Stimulated activated naive CD8-positive, alpha-beta T cell treated with anti-CD3 and anti-CD28 coated beads, Interleukin-15, amount 100 ng/mL, for 72 hours (primary cell): ENCODE results near the gene DNAJA3.

ENCODE experiments used
- ATAC-seq: fragments of 150-1000 bp; cut with Tn5 transposase; 2 replicates; pipeline ENCODE4 v1.10.0; 2021; ENCODE audit warnings: mild to moderate bottlenecking, moderate library complexity
- DNase-seq, 2 donors: peaks; one replicate each; pipeline ENCODE4 v3.0.0; 2021 to 2022
- H3K27ac Mint-ChIP-seq, 2 donors: one replicate each; pipeline ENCODE4 v1.8.0; 2022; ENCODE audit warnings: mild to moderate bottlenecking in 2 of 2, mixed read lengths in 2 of 2, moderate library complexity in 2 of 2
- H3K27me3 Mint-ChIP-seq: one replicate; pipeline ENCODE4 v1.8.0; 2022; ENCODE audit warnings: mixed read lengths
- H3K4me1 Mint-ChIP-seq: one replicate; pipeline ENCODE4 v1.8.0; 2022; ENCODE audit warnings: mild to moderate bottlenecking, mixed read lengths
- H3K4me3 Mint-ChIP-seq, 2 donors: one replicate each; pipeline ENCODE4 v1.8.0; 2022; ENCODE audit warnings: mild to moderate bottlenecking in 2 of 2, mixed read lengths in 2 of 2, moderate library complexity in 1 of 2
- H3K9me3 Mint-ChIP-seq, 2 donors: one replicate each; pipeline ENCODE4 v1.8.0; 2022; ENCODE audit warnings: mixed read lengths in 2 of 2

The DNAJA3 gene

DNA sequence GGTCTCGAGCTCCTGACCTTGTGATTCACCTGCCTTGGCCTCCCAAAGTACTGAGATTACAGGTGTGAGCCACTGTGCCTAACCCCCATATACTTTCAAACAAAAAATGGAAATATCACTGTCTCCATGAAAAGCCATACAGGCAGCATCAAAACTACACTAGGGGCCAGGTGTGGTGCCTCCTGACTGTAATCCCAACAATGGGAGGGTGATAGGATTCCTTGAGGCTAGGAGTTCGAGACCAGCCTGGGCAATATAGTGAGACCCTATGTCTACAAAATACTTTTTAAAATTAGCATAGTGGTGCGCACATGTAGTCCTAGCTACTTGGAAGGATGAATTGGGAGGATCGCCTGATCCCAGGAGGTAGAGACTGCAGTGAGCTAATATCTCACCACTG is 66.2 kb downstream of the DNAJA3 start:
- H3K4me3 Mint-ChIP-seq = no peak overlapping the region
- no peak for ATAC-seq
- peaks cover 86% of the 10 kb centered on the region for H3K4me1 Mint-ChIP-seq
- H3K9me3 Mint-ChIP-seq = no peaks in the 10 kb centered on the region
- DNase-seq = no peak
- no peaks in the 10 kb centered on the region for H3K27me3 Mint-ChIP-seq
- peak overlapping the region in 1 of 2 donors; percentile 80 for H3K27ac Mint-ChIP-seq

DNA sequence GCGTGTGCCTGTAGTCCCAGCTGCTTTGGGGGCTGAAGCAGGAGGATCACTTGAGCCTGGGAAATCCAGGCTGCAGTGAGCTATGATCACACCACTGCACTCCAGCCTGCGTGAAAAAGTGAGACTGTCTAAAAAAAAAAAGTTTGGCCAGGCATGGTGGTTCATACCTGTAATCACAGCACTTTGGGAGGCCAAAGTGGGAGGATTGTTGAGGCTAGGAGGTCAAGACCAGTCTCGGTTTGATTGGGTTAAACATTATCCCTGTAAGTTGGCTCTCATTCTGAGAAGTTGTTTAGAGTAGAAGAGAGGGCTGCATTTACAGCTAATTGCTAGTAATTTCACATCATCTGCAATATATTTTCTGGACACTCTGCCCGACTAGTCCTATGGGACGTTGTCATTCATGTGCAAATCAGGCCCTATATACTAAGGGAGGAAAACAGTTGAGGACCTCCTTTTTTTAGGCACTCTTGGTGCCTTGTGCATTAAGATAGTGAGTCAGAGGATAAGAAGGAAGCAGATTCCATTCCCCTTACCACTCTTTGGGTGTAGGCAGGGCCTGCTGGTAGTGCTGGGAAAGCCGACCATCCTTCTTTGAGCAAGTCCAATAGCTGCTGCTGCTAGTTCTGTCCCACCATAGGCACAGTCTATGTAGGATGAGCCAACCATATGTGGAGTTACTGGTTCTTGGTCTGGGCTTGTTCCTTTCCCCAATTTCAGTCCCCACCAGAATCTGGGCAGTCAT is 69.2 kb downstream of the DNAJA3 start:
- H3K4me1 Mint-ChIP-seq = peaks cover 86% of the 10 kb centered on the region
- DNase-seq (no peak), ATAC-seq (no peak)
- H3K27me3 Mint-ChIP-seq = no peaks in the 10 kb centered on the region
- peak overlapping the region in 1 of 2 donors; percentile 14 for H3K27ac Mint-ChIP-seq
- H3K9me3 Mint-ChIP-seq = no peaks in the 10 kb centered on the region
- H3K4me3 Mint-ChIP-seq = no peak overlapping the region

DNA sequence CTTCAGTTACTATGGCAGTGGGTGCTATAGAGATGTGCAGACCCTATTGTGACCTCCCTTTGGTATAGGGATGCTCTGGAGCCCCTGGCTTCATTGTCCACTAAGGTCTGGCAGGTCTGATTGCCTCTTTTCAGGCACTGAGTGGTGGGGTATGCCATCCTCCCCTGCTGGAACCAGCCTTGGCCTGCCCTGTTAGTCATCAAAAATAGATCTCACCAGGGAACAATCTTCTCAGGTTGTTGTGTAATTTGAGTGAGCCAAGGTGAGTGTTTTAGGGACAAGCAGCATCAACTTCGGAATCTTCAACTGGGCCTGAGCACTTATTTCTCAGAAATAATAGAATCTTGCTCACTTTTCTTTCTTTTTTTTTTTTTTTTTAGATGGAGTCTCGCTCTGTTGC is 70.1 kb downstream of the DNAJA3 start:
- H3K9me3 Mint-ChIP-seq = no peaks in the 10 kb centered on the region
- no peaks in the 10 kb centered on the region for H3K27me3 Mint-ChIP-seq
- peak overlapping the region in 1 of 2 donors; percentile 58 for H3K27ac Mint-ChIP-seq
- H3K4me1 Mint-ChIP-seq = peaks cover 85% of the 10 kb centered on the region
- DNase-seq (no peak), ATAC-seq (no peak)
- no peak overlapping the region for H3K4me3 Mint-ChIP-seq

DNA sequence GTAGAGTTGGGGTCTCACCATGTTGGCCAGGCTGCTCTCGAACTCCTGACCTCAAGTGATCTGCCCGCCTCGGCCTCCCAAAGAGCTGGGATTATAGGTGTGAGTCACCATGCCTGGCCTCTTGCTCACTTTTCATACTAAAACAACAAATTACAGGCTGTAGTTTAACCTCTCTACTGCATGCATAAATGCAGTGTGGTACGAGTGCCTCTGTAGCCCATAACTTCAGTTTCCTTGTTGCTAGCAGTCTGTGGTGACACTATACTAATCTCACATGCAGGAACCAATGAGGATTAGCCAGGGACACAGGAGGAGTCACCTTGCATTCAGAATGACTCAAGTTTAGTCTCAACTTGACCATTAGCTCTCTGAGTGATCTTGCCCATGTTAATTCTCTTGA is 70.6 kb downstream of the DNAJA3 start:
- H3K27ac Mint-ChIP-seq = peak overlapping the region in 1 of 2 donors; percentile 58
- no peak for DNase-seq
- ATAC-seq = peak; percentile 84
- no peaks in the 10 kb centered on the region for H3K27me3 Mint-ChIP-seq
- H3K4me1 Mint-ChIP-seq = peaks cover 85% of the 10 kb centered on the region
- H3K4me3 Mint-ChIP-seq = no peak overlapping the region
- H3K9me3 Mint-ChIP-seq = no peaks in the 10 kb centered on the region

DNA sequence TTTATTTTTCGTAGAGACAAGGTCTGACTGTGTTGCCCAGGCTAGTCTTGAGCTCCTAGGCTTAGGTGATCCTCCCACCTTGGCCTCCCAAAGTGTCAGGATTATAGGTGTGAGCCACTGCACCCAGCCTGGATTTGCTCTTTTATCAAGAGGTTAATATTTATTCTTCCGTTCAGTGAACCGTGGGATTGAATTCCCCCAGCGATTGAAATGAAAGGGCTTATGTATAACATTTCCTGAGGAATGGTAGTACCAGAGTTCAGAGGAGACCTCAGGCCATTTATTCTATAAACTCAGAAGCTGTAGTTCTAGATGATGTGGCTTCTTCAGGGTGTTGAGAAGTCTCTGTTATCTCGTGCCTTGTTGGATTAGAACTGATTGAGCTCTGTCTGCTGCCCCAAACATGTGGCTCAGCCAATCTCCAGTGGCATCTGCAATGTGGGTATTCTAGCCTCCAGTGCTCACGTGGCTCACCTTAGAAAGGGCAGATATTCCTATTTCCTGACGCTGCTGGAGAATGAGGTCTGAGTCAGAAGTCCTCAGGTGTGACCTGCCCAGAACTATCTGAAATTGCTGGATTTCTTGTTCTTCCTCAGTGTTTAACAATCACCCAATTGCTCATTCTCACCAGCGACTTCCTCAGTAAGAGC is 73.0 kb downstream of the DNAJA3 start:
- ATAC-seq (no peak), DNase-seq (no peak)
- Mint-ChIP-seq H3K27me3 (no peaks in the 10 kb centered on the region), H3K4me1 (peaks cover 95% of the 10 kb centered on the region), H3K27ac (no peak overlapping the region), H3K4me3 (no peak overlapping the region), H3K9me3 (no peaks in the 10 kb centered on the region)

DNA sequence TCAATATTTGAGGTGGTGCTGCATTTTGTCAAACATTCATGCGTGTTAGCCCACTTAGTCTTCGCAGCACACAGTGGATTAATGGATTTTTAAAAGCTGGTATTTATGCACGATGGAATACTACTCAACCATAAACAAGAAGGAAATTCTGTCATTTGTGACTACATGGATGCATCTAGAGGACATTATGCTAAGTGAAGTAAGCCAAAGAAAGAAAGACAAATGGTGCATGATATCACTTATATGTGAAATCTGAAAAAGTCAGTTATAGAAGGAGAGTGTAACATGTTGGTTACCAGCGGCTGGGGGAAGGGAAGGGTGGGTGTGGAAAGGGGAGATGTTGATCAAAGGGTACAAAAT is 73.5 kb downstream of the DNAJA3 start:
- no peaks in the 10 kb centered on the region for H3K9me3 Mint-ChIP-seq
- DNase-seq (no peak), ATAC-seq (no peak)
- no peaks in the 10 kb centered on the region for H3K27me3 Mint-ChIP-seq
- H3K4me1 Mint-ChIP-seq = peaks cover 95% of the 10 kb centered on the region
- H3K4me3 Mint-ChIP-seq = no peak overlapping the region
- H3K27ac Mint-ChIP-seq = no peak overlapping the region

DNA sequence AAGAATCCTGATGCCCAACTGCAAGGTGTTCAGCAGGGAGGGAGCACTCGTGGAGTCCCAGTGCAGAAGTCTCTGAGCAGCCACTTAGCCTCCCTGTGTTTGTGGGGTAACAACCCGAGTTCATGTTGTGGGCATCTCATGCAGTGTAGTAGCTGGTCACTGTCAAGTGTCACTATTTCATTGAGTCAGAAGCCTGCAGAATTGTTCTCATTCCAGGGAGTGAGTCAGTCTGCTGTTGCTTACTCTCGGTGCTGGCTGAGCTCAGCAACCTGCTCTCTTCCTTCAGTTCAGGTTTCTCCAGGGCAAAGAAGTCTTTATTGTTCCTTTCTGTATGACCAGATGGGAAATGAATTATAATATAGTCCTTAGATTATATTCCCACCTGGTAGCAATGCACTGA is 74.6 kb downstream of the DNAJA3 start:
- DNase-seq (peak in 1 of 2 donors; percentile 23), ATAC-seq (peak; percentile 86)
- no peak overlapping the region for H3K4me3 Mint-ChIP-seq
- no peak overlapping the region for H3K27ac Mint-ChIP-seq
- H3K4me1 Mint-ChIP-seq = peaks cover 95% of the 10 kb centered on the region
- no peaks in the 10 kb centered on the region for H3K9me3 Mint-ChIP-seq
- no peaks in the 10 kb centered on the region for H3K27me3 Mint-ChIP-seq

DNA sequence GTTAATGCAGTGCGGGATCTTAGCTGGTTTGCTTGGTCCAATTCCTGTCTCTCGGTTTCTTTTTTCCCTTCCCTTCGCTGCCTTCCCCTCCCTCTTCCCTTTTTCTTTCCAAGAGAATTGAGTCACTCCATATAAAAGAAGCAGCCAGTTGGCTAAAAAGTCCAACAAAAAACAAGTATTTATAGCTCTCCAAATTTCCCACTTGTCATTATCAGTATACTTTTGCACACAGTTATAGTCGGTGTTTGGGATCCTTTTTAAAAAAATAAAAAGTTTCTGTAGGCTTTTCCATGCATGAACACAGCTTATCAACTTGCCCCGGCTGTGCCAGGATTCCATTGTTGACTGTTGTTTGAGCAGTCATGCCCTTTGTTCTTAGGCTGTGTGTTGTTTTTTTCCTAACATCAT is 75.4 kb downstream of the DNAJA3 start:
- ATAC-seq (no peak), DNase-seq (no peak)
- Mint-ChIP-seq H3K9me3 (no peaks in the 10 kb centered on the region), H3K27ac (peak overlapping the region in 1 of 2 donors; percentile 55), H3K4me1 (peaks cover 95% of the 10 kb centered on the region), H3K27me3 (no peaks in the 10 kb centered on the region), H3K4me3 (no peak overlapping the region)

DNA sequence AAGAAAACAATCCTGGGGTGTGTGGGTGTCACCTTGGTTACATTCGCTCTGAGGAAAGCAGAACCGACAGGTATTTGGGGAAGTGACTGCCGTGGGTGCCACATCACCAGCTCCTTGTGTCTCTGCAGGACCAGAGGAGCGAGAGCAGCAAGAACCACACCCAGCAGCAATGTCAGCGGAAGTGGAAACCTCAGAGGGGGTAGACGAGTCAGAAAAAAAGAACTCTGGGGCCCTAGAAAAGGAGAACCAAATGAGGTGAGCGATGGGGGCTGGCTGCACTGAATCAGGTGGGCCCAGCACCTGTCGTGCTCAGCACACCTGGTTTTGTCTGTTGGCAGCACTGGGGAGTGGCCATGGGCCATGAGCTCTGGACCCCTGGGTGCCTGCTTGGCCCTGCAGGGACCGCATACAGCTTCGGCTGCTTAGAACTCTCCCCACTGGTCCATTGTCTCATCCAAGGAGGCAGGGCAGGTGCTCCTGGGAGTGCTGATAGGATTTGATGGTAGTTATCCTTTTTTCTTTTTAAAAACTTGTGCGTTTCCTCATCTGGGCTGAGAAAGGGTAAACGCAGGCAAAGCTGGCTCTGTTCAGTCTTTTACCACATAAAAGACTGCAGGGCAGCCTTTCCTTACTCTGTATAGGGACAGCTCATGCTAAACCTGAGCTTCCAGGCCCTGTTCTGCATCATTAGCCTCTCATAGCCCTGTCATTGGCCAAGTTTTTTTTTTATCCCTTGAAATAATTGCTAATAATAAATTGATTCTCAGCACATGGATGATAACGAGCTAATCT is 79.9 kb downstream of the DNAJA3 start:
- H3K9me3 Mint-ChIP-seq = no peaks in the 10 kb centered on the region
- peak; percentile 52 to 71 for DNase-seq
- ATAC-seq = peak; percentile 91
- peak overlapping the region; percentile 67 to 72 for H3K4me3 Mint-ChIP-seq
- peak overlapping the region; percentile 24 to 93 for H3K27ac Mint-ChIP-seq
- H3K27me3 Mint-ChIP-seq = no peaks in the 10 kb centered on the region
- peaks cover 74% of the 10 kb centered on the region for H3K4me1 Mint-ChIP-seq
